Liver (tissue), 9 donors: ENCODE results near the gene ITLN2. TPM values are rescaled to one million over a fixed set of nuclear protein-coding genes. Genes with fewer than 3 reads are reported as not detected.
A peak's percentile ranks its signal among the peaks of the same experiment; 100 is the strongest.

Source experiments
- DNase-seq: peaks from one replicate; pipeline ENCODE4 v3.0.0-alpha.2; 2017; ENCODE audit warnings: low spot score
- H3K27ac ChIP-seq, 2 donors: one replicate each; pipeline ENCODE4 v1.7.0; 2013; ENCODE audit warnings: inconsistent platforms in 2 of 2, low read length in 2 of 2, control low read depth in 1 of 2, low read depth in 1 of 2, mild to moderate bottlenecking in 1 of 2
- H3K27me3 ChIP-seq, 4 donors: one replicate each; pipeline versions ENCODE4 v1.6.1 to v1.7.0; 2013; ENCODE audit warnings: low read length in 3 of 4, inconsistent platforms in 1 of 4, mild to moderate bottlenecking in 1 of 4, moderate library complexity in 1 of 4; ENCODE audit not compliant: control insufficient read depth in 4 of 4, insufficient read depth in 4 of 4
- H3K36me3 ChIP-seq, 4 donors: one replicate each; pipeline versions ENCODE4 v1.6.1 to v1.7.0; 2013; ENCODE audit warnings: low read length in 3 of 4, mild to moderate bottlenecking in 3 of 4, low read depth in 1 of 4, moderate library complexity in 1 of 4; ENCODE audit not compliant: control insufficient read depth in 4 of 4, insufficient read depth in 3 of 4
- H3K4me1 ChIP-seq, 4 donors: one replicate each; pipeline versions ENCODE4 v1.6.1 to v1.7.0; 2013; ENCODE audit warnings: low read length in 3 of 4, mild to moderate bottlenecking in 3 of 4, moderate library complexity in 1 of 4; ENCODE audit not compliant: control insufficient read depth in 4 of 4, insufficient read depth in 4 of 4
- H3K4me3 ChIP-seq, 3 donors: one replicate each; pipeline versions ENCODE4 v1.6.1 to v1.7.0; 2013; ENCODE audit warnings: low read length in 3 of 3, control low read depth in 1 of 3, low read depth in 1 of 3, mild to moderate bottlenecking in 1 of 3
- H3K9ac ChIP-seq, 2 donors: one replicate each; pipeline ENCODE4 v1.7.0; 2013; ENCODE audit warnings: low read length in 2 of 2, mild to moderate bottlenecking in 2 of 2, moderate library complexity in 2 of 2, control low read depth in 1 of 2, low read depth in 1 of 2
- H3K9me3 ChIP-seq, 4 donors: one replicate each; pipeline versions ENCODE4 v1.6.1 to v1.7.0; 2013; ENCODE audit warnings: low read length in 3 of 4; ENCODE audit not compliant: control insufficient read depth in 4 of 4
- CTCF ChIP-seq: fragments of 150-350 bp; IDR thresholded peaks from 2 replicates; pipeline ENCODE4 v1.5.1; 2017; ENCODE audit warnings: improper control_type of control experiment, low read depth, low read length; ENCODE audit not compliant: missing input control
- EGR1 ChIP-seq, 2 donors: IDR thresholded peaks; 2 replicates each; pipeline ENCODE4 v1.6.1; 2016 to 2018; ENCODE audit warnings: antibody characterized with exemption in 2 of 2, low read depth in 2 of 2
- FOXA1 ChIP-seq: IDR thresholded peaks from 2 replicates; pipeline ENCODE4 v1.6.1; 2016; ENCODE audit warnings: antibody characterized with exemption
- FOXA2 ChIP-seq: IDR thresholded peaks from 2 replicates; pipeline ENCODE4 v1.6.1; 2016; ENCODE audit warnings: antibody characterized with exemption
- GABPA ChIP-seq, 2 donors: IDR thresholded peaks in 1 of 2; conservative IDR thresholded peaks in 1 of 2; 2 replicates each; pipeline ENCODE4 v1.6.1; 2016; ENCODE audit warnings: antibody characterized with exemption in 2 of 2, mild to moderate bottlenecking in 1 of 2, moderate library complexity in 1 of 2
- HNF4A ChIP-seq, 2 donors: conservative IDR thresholded peaks; 2 replicates each; pipeline ENCODE4 v1.6.1; 2016; ENCODE audit warnings: antibody characterized with exemption in 2 of 2, mild to moderate bottlenecking in 2 of 2
- HNF4G ChIP-seq: IDR thresholded peaks from 2 replicates; pipeline ENCODE4 v1.6.1; 2016; ENCODE audit warnings: antibody characterized with exemption
- JUND ChIP-seq, 2 donors: IDR thresholded peaks; 2 replicates each; pipeline ENCODE4 v1.6.1; 2016; ENCODE audit warnings: antibody characterized with exemption in 2 of 2
- MAX ChIP-seq: IDR thresholded peaks from 2 replicates; pipeline ENCODE4 v1.6.1; 2016; ENCODE audit warnings: antibody characterized with exemption
- NR2F2 ChIP-seq: IDR thresholded peaks from 2 replicates; pipeline ENCODE4 v1.6.1; 2016; ENCODE audit warnings: antibody characterized with exemption
- RAD21 ChIP-seq, 2 donors: IDR thresholded peaks; 2 replicates each; pipeline ENCODE4 v1.6.1; 2016; ENCODE audit warnings: antibody characterized with exemption in 2 of 2, mild to moderate bottlenecking in 2 of 2
- RXRA ChIP-seq, 2 donors: IDR thresholded peaks; 2 replicates each; pipeline ENCODE4 v1.6.1; 2017 to 2018; ENCODE audit warnings: antibody characterized with exemption in 2 of 2, mild to moderate bottlenecking in 1 of 2
- SP1 ChIP-seq: IDR thresholded peaks from 2 replicates; pipeline ENCODE4 v1.6.1; 2018; ENCODE audit warnings: antibody characterized with exemption, mild to moderate bottlenecking
- TAF1 ChIP-seq: conservative IDR thresholded peaks from 2 replicates; pipeline ENCODE4 v1.6.1; 2016; ENCODE audit warnings: antibody characterized with exemption, mild to moderate bottlenecking
- YY1 ChIP-seq: IDR thresholded peaks from 2 replicates; pipeline ENCODE4 v1.6.1; 2016; ENCODE audit warnings: antibody characterized with exemption, mild to moderate bottlenecking
- WGBS: extraction: QIAGEN DNeasy Blood & Tissue Kit; methylation state at CpG from one replicate; pipeline ENCODE4 v1.1.7; 2013; 5-methylcytosine and 5-hydroxymethylcytosine counted together
- polyA plus RNA-seq, 2 donors: library from polyadenylated mRNA; stranded (reverse) in 1 of 2; unstranded in 1 of 2; fragments of 200-250 nt in 1 of 2; fragments of >200 nt in 1 of 2; fragmentation: Nextera tagmentation in 1 of 2; extraction: Ambion mirVana in 1 of 2; gene quantifications; one replicate each; pipeline versions ENCODE4 v1.2.1 to v1.2.3, GENCODE V29; 2013 to 2015
- total RNA-seq, 2 donors: library from RNA; depleted of rRNA; stranded (reverse); fragments of >200 nt; gene quantifications; one replicate each; pipeline ENCODE4 v1.2.3, GENCODE V29; 2014
- TF ChIP-seq, protein P1 (sequence below): IDR thresholded peaks from 2 replicates; pipeline ENCODE4 v1.6.1; 2016; ENCODE audit warnings: antibody characterized with exemption
- TF ChIP-seq, protein P2 (sequence below): IDR thresholded peaks from 2 replicates; pipeline ENCODE4 v1.6.1; 2016; ENCODE audit warnings: antibody characterized with exemption, mild to moderate bottlenecking
- TF ChIP-seq, protein P3 (sequence below): IDR thresholded peaks from 2 replicates; pipeline ENCODE4 v1.6.1; 2016; ENCODE audit warnings: antibody characterized with exemption
- donor health status: healthy.
- donor health status: healthy.
- donor health status: healthy.
- donor health status: healthy.
- donor health status: healthy.

Gene ITLN2
- total and polyA plus RNA-seq, 4 donors = 0.12 to 0.50 TPM; not detected in 2

- TF ChIP-seq SP1 = peak; percentile 59
- no peak for TF ChIP-seq MAX
- TF ChIP-seq NR2F2 = no peak
- TF ChIP-seq GABPA (IDR thresholded peaks at IDR 0.05 in 1 of 2, conservative IDR thresholded peaks at IDR 0.05 in 1 of 2) = no peak
- no peak for TF ChIP-seq FOXA2
- TF ChIP-seq, protein P1, sequence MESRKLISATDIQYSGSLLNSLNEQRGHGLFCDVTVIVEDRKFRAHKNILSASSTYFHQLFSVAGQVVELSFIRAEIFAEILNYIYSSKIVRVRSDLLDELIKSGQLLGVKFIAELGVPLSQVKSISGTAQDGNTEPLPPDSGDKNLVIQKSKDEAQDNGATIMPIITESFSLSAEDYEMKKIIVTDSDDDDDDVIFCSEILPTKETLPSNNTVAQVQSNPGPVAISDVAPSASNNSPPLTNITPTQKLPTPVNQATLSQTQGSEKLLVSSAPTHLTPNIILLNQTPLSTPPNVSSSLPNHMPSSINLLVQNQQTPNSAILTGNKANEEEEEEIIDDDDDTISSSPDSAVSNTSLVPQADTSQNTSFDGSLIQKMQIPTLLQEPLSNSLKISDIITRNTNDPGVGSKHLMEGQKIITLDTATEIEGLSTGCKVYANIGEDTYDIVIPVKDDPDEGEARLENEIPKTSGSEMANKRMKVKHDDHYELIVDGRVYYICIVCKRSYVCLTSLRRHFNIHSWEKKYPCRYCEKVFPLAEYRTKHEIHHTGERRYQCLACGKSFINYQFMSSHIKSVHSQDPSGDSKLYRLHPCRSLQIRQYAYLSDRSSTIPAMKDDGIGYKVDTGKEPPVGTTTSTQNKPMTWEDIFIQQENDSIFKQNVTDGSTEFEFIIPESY = no peak
- TF ChIP-seq, protein P2, sequence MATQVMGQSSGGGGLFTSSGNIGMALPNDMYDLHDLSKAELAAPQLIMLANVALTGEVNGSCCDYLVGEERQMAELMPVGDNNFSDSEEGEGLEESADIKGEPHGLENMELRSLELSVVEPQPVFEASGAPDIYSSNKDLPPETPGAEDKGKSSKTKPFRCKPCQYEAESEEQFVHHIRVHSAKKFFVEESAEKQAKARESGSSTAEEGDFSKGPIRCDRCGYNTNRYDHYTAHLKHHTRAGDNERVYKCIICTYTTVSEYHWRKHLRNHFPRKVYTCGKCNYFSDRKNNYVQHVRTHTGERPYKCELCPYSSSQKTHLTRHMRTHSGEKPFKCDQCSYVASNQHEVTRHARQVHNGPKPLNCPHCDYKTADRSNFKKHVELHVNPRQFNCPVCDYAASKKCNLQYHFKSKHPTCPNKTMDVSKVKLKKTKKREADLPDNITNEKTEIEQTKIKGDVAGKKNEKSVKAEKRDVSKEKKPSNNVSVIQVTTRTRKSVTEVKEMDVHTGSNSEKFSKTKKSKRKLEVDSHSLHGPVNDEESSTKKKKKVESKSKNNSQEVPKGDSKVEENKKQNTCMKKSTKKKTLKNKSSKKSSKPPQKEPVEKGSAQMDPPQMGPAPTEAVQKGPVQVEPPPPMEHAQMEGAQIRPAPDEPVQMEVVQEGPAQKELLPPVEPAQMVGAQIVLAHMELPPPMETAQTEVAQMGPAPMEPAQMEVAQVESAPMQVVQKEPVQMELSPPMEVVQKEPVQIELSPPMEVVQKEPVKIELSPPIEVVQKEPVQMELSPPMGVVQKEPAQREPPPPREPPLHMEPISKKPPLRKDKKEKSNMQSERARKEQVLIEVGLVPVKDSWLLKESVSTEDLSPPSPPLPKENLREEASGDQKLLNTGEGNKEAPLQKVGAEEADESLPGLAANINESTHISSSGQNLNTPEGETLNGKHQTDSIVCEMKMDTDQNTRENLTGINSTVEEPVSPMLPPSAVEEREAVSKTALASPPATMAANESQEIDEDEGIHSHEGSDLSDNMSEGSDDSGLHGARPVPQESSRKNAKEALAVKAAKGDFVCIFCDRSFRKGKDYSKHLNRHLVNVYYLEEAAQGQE = no peak
- no peak for TF ChIP-seq YY1
- TF ChIP-seq CTCF = no peak
- no peak for TF ChIP-seq HNF4G
- TF ChIP-seq RXRA (IDR thresholded peaks at IDR 0.05) = peak; percentile 56 to 87
- TF ChIP-seq, protein P3, sequence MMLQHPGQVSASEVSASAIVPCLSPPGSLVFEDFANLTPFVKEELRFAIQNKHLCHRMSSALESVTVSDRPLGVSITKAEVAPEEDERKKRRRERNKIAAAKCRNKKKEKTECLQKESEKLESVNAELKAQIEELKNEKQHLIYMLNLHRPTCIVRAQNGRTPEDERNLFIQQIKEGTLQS = no peak
- peak; percentile 31 to 55 for TF ChIP-seq HNF4A (conservative IDR thresholded peaks at IDR 0.05)
- no peak for TF ChIP-seq EGR1 (IDR thresholded peaks at IDR 0.05; ENCODE audit: low read depth in 2 of 2)
- no peak for TF ChIP-seq JUND (IDR thresholded peaks at IDR 0.05)
- TF ChIP-seq FOXA1 = no peak
- no peak for TF ChIP-seq TAF1
- no peak for TF ChIP-seq RAD21 (IDR thresholded peaks at IDR 0.05)
Observed at GRCh38 chr1:160961419-160961818, 6.8 kb upstream of the ITLN2 start.

More at GRCh38 chr1:160961419-160961818, 6.8 kb upstream of the ITLN2 start:
- no peak for DNase-seq
- no peak overlapping the region for H3K9ac ChIP-seq
- peaks cover 2 to 10% (median 5%) of the 10 kb centered on the region in 4 donors for H3K4me1 ChIP-seq
- 38% methylated on average over 1 of the region's 1 CpG for WGBS
- no peaks in the 10 kb centered on the region for H3K9me3 ChIP-seq
- no peaks in the 10 kb centered on the region for H3K36me3 ChIP-seq
- H3K27ac ChIP-seq = no peak overlapping the region
- H3K4me3 ChIP-seq = no peak overlapping the region
- no peaks in the 10 kb centered on the region for H3K27me3 ChIP-seq
